Measurements from ENCODE around the gene OSBPL2. TPM values are rescaled to one million over a fixed set of nuclear protein-coding genes. Genes with fewer than 3 reads are reported as not detected.

OSBPL2 gene
- total and polyA plus RNA-seq, 2 experiments from 2014 or later: 16.6 to 31.2 TPM

DNA sequence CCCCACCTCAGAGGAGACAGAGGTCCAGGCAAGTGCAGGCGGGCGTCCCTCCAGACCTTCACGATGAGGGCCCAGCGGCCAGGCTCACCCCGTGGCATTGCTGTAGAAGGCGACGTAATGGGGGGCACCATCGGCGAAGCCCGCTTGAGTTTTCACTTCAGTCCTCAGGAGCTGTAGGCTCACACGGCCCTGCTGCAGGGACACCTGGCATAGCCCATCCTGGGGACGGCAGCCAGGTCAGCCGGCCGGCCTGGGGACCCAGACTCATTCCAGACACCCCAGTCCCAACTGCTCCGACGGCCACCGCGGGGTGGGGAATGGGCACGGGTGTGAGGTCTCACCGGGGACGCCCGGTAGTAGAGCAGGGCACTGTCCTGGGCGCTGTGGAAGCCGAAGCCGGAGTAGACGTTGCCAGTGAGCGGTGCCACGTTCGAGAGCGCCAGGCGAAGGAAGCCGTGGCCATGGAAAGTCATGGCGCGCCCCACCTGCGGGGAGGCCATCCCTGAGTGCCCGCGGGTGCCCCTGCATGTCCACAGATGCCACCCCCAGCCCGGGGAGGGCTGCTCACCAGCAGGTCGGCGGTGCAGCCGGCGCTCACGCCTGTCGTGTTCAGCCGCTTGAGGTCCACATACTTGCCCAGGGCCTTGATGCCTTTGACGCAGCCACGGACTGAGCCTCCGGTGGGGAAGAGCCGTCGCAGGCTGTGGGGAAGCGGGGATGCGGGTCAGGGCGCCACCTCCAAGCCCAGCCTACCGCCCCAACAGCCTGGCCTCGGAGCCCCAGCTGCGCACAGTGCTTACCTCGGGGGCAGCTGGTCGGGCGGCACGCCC is 73.7 kb downstream of the OSBPL2 start (continued):
- TF ChIP-seq REST (IDR thresholded peaks at IDR 0.05; ENCODE audit: unreplicated experiment) (no peak), ZNF114 (CRISPR knock-in tag; IDR thresholded peaks at IDR 0.05) (no peak), ETS1 (IDR thresholded peaks at IDR 0.05) (no peak)

- H3K4me3 ChIP-seq: no peak overlapping the region
- DNase-seq (ENCODE audit: low spot score) (no peak), ATAC-seq (no peak)
- peaks cover 31% of the 10 kb centered on the region for H3K36me3 ChIP-seq (ENCODE audit: insufficient read depth)
- Mint-ChIP-seq H3K9me3 (peaks cover 4% of the 10 kb centered on the region; the same call in 2 of the 3 replicates), H3K4me3 (no peak overlapping the region), H3K36me3 (ENCODE audit: low read depth) (peaks cover 50% of the 10 kb centered on the region), H3K27ac (no peak overlapping the region), H3K4me1 (no peaks in the 10 kb centered on the region; the same call in 2 of the 3 replicates), H3K27me3 (ENCODE audit: insufficient read depth, low read depth, poor library complexity) (peaks cover 25% of the 10 kb centered on the region)
- no peaks in the 10 kb centered on the region for H4K20me1 ChIP-seq (replicated peaks; ENCODE audit: insufficient read depth)
- peaks cover 41% of the 10 kb centered on the region for H3F3A ChIP-seq (replicated peaks; ENCODE audit: low read depth)
- H3K9me2 ChIP-seq (ENCODE audit: insufficient read depth): no peaks in the 10 kb centered on the region
- H3K4me2 ChIP-seq: no peak overlapping the region
- no peaks in the 10 kb centered on the region for H3K79me2 ChIP-seq (replicated peaks; ENCODE audit: insufficient read depth)
- H3K4me1 ChIP-seq (ENCODE audit: insufficient read depth): no peaks in the 10 kb centered on the region
- no peaks in the 10 kb centered on the region for H3K27me3 ChIP-seq (ENCODE audit: insufficient read depth)
- TF ChIP-seq JUNB (IDR thresholded peaks at IDR 0.05; ENCODE audit: unreplicated experiment) (no peak), CREB1 (CRISPR knock-in tag; IDR thresholded peaks at IDR 0.05; ENCODE audit: low read depth) (no peak), ZNF114 (CRISPR knock-in tag; IDR thresholded peaks at IDR 0.05) (no peak)
- H3K27ac ChIP-seq (ENCODE audit: low read depth): no peak overlapping the region
- H2AFZ ChIP-seq: no peak overlapping the region
Observed at GRCh38 chr20:62312662-62312977, 74.3 kb downstream of the OSBPL2 start.

DNA sequence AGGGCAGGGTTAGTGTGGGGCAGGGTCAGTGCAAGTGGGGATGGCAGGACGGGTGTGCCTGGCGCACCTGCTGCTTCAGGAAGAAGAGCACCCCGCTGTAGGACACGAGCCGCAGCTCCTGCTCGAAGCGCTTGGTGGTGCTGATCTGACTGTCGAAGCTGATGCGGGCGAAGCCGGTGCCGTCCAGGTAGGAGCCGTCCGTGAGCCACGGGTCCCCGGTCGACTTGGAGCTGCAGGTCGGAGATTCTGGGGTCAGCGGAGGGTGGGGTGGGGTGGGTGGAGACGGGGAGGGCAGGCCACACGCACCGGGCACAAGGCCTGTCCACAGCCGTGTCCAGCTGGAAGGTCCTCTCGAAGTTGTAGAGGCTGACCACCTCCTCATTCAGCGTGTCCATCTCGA is 74.7 kb downstream of the OSBPL2 start:
- Mint-ChIP-seq H3K27me3 (ENCODE audit: insufficient read depth, low read depth, poor library complexity) (peaks cover 25% of the 10 kb centered on the region), H3K27ac (no peak overlapping the region), H3K4me1 (no peaks in the 10 kb centered on the region; the same call in 2 of the 3 replicates), H3K4me3 (no peak overlapping the region), H3K36me3 (ENCODE audit: low read depth) (peaks cover 49% of the 10 kb centered on the region), H3K9me3 (peaks cover 6% of the 10 kb centered on the region; the same call in 2 of the 3 replicates)
- H3K36me3 ChIP-seq (ENCODE audit: insufficient read depth): peaks cover 29% of the 10 kb centered on the region
- no peak overlapping the region for H3K4me2 ChIP-seq
- H3K4me1 ChIP-seq (ENCODE audit: insufficient read depth): no peaks in the 10 kb centered on the region
- ATAC-seq (no peak), DNase-seq (ENCODE audit: low spot score) (no peak)
- no peaks in the 10 kb centered on the region for H3K27me3 ChIP-seq (ENCODE audit: insufficient read depth)
- no peak overlapping the region for H3K4me3 ChIP-seq
- H3F3A ChIP-seq (replicated peaks; ENCODE audit: low read depth): peaks cover 38% of the 10 kb centered on the region
- H3K9me2 ChIP-seq (ENCODE audit: insufficient read depth): no peaks in the 10 kb centered on the region
- H3K27ac ChIP-seq (ENCODE audit: low read depth): no peak overlapping the region
- H3K79me2 ChIP-seq (replicated peaks; ENCODE audit: insufficient read depth): no peaks in the 10 kb centered on the region
- no peaks in the 10 kb centered on the region for H4K20me1 ChIP-seq (replicated peaks; ENCODE audit: insufficient read depth)
- no peak overlapping the region for H2AFZ ChIP-seq
- no peak for TF ChIP-seq EZH2phosphoT487 (IDR thresholded peaks at IDR 0.05; ENCODE audit: unreplicated experiment)
- TF ChIP-seq ZNF114 (CRISPR knock-in tag; IDR thresholded peaks at IDR 0.05): no peak
- TF ChIP-seq JUNB (IDR thresholded peaks at IDR 0.05; ENCODE audit: unreplicated experiment): no peak
- TF ChIP-seq STAT1 (IDR thresholded peaks at IDR 0.05; ENCODE audit: unreplicated experiment): no peak
- TF ChIP-seq REST (IDR thresholded peaks at IDR 0.05; ENCODE audit: unreplicated experiment): no peak
- TF ChIP-seq CTCF (conservative IDR thresholded peaks at IDR 0.05; ENCODE audit: low read depth in 2 of 2): no peak
- no peak for TF ChIP-seq ETS1 (IDR thresholded peaks at IDR 0.05)
- TF ChIP-seq ZNF331 (CRISPR knock-in tag; IDR thresholded peaks at IDR 0.05; ENCODE audit: low read depth): no peak
- TF ChIP-seq NANOG (IDR thresholded peaks at IDR 0.05; ENCODE audit: borderline replicate concordance): no peak

Measured in GM23338 (cell line).